ENCODE results near the gene REEP1.
"Not testable (repeated sequence)": the region's sequence is repeated elsewhere in the genome, so short reads cannot be mapped to it uniquely, and the experiment has no call there.

The REEP1 gene

DNA sequence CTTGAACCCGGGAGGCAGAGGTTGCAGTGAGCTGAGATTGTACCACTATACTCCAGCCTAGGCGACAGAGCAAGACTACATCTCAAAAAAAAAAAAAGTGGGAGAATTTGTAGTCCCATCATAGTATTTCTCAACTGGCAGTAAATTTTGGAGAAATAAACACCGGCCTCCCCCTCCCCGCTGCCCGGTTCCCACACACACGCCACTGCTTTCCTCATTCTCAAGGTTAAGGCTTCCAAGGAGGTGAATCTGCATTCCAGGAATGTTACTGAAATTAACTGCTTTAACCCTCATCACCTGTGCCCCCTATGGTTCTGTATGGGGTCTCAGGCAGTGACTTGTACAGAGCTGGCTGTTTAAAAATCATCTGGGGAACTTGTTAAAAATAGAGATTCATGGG is 88.2 kb downstream of the REEP1 start:
- H3K4me3 ChIP-seq (ENCODE audit: severe bottlenecking): no peak overlapping the region
- no peak overlapping the region for H3K27ac ChIP-seq (ENCODE audit: poor library complexity, severe bottlenecking)
- H3K4me1 ChIP-seq (ENCODE audit: insufficient read depth, poor library complexity, severe bottlenecking): no peaks in the 10 kb centered on the region
- H3K27me3 ChIP-seq (ENCODE audit: insufficient read depth, poor library complexity, severe bottlenecking): peaks cover 2% of the 10 kb centered on the region
- no peaks in the 10 kb centered on the region for H3K36me3 ChIP-seq (ENCODE audit: low read depth)
- DNase-seq (ENCODE audit: low spot score) (no peak), ATAC-seq (ENCODE audit: low read depth) (no peak)
- no peaks in the 10 kb centered on the region for H3K9me3 ChIP-seq (ENCODE audit: severe bottlenecking)
- TF ChIP-seq, protein P1, sequence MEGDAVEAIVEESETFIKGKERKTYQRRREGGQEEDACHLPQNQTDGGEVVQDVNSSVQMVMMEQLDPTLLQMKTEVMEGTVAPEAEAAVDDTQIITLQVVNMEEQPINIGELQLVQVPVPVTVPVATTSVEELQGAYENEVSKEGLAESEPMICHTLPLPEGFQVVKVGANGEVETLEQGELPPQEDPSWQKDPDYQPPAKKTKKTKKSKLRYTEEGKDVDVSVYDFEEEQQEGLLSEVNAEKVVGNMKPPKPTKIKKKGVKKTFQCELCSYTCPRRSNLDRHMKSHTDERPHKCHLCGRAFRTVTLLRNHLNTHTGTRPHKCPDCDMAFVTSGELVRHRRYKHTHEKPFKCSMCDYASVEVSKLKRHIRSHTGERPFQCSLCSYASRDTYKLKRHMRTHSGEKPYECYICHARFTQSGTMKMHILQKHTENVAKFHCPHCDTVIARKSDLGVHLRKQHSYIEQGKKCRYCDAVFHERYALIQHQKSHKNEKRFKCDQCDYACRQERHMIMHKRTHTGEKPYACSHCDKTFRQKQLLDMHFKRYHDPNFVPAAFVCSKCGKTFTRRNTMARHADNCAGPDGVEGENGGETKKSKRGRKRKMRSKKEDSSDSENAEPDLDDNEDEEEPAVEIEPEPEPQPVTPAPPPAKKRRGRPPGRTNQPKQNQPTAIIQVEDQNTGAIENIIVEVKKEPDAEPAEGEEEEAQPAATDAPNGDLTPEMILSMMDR (IDR thresholded peaks at IDR 0.05; ENCODE audit: poor library complexity, severe bottlenecking): no peak

GRCh38 chr2:86245222-86245621 is 92.2 kb downstream of the REEP1 start:
- not testable (repeated sequence) for H3K4me3 ChIP-seq (ENCODE audit: severe bottlenecking); ATAC-seq (ENCODE audit: low read depth); H3K4me1 ChIP-seq (ENCODE audit: insufficient read depth, poor library complexity, severe bottlenecking); H3K36me3 ChIP-seq (ENCODE audit: low read depth); DNase-seq (ENCODE audit: low spot score); H3K27me3 ChIP-seq (ENCODE audit: insufficient read depth, poor library complexity, severe bottlenecking); H3K9me3 ChIP-seq (ENCODE audit: severe bottlenecking); H3K27ac ChIP-seq (ENCODE audit: poor library complexity, severe bottlenecking)

DNA sequence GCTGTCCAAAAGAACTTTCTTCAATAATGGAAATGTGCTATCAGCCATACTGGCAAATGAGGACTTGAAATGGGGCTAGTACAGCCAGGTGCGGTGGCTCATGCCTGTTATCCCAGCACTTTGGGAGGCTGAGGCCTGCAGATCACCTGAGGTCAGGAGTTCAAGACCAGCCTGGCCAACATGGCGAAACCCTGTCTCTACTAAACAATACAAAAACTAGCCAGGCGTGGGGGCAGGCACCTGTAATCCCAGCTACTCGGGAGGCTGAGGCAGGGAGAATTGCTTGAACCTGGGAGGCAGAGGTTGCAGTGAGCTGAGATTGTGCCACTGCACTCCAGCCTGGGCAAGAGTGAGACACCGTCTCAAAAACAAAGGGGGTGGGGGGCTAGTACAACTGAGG is 92.6 kb downstream of the REEP1 start:
- not testable (repeated sequence) for H3K27me3 ChIP-seq (ENCODE audit: insufficient read depth, poor library complexity, severe bottlenecking); H3K9me3 ChIP-seq (ENCODE audit: severe bottlenecking); ATAC-seq (ENCODE audit: low read depth); H3K4me1 ChIP-seq (ENCODE audit: insufficient read depth, poor library complexity, severe bottlenecking); DNase-seq (ENCODE audit: low spot score); H3K36me3 ChIP-seq (ENCODE audit: low read depth); H3K27ac ChIP-seq (ENCODE audit: poor library complexity, severe bottlenecking); H3K4me3 ChIP-seq (ENCODE audit: severe bottlenecking)

- DNase-seq (ENCODE audit: low spot score) (no peak), ATAC-seq (ENCODE audit: low read depth) (no peak)
- Histone ChIP-seq H3K27me3 (ENCODE audit: insufficient read depth, poor library complexity, severe bottlenecking) (no peaks in the 10 kb centered on the region), H3K27ac (ENCODE audit: poor library complexity, severe bottlenecking) (no peak overlapping the region), H3K4me3 (ENCODE audit: severe bottlenecking) (no peak overlapping the region), H3K9me3 (ENCODE audit: severe bottlenecking) (no peaks in the 10 kb centered on the region), H3K36me3 (ENCODE audit: low read depth) (no peaks in the 10 kb centered on the region), H3K4me1 (ENCODE audit: insufficient read depth, poor library complexity, severe bottlenecking) (no peaks in the 10 kb centered on the region)
- TF ChIP-seq, protein P1 (IDR thresholded peaks at IDR 0.05; ENCODE audit: poor library complexity, severe bottlenecking): no peak
Observed at GRCh38 chr2:86243950-86244733, 93.3 kb downstream of the REEP1 start.

GRCh38 chr2:86243272-86243671 is 94.2 kb downstream of the REEP1 start:
- DNase-seq (ENCODE audit: low spot score) (no peak), ATAC-seq (ENCODE audit: low read depth) (no peak)
- Histone ChIP-seq H3K27me3 (ENCODE audit: insufficient read depth, poor library complexity, severe bottlenecking) (no peaks in the 10 kb centered on the region), H3K36me3 (ENCODE audit: low read depth) (no peaks in the 10 kb centered on the region), H3K4me3 (ENCODE audit: severe bottlenecking) (no peak overlapping the region), H3K9me3 (ENCODE audit: severe bottlenecking) (no peaks in the 10 kb centered on the region), H3K4me1 (ENCODE audit: insufficient read depth, poor library complexity, severe bottlenecking) (no peaks in the 10 kb centered on the region), H3K27ac (ENCODE audit: poor library complexity, severe bottlenecking) (no peak overlapping the region)
- TF ChIP-seq, protein P1 (IDR thresholded peaks at IDR 0.05; ENCODE audit: poor library complexity, severe bottlenecking): no peak

- no peaks in the 10 kb centered on the region for H3K36me3 ChIP-seq (ENCODE audit: low read depth)
- no peak overlapping the region for H3K27ac ChIP-seq (ENCODE audit: poor library complexity, severe bottlenecking)
- H3K4me3 ChIP-seq (ENCODE audit: severe bottlenecking): no peak overlapping the region
- H3K27me3 ChIP-seq (ENCODE audit: insufficient read depth, poor library complexity, severe bottlenecking): no peaks in the 10 kb centered on the region
- ATAC-seq (ENCODE audit: low read depth) (no peak), DNase-seq (ENCODE audit: low spot score) (no peak)
- no peaks in the 10 kb centered on the region for H3K9me3 ChIP-seq (ENCODE audit: severe bottlenecking)
- TF ChIP-seq, protein P1 (IDR thresholded peaks at IDR 0.05; ENCODE audit: poor library complexity, severe bottlenecking): no peak
- H3K4me1 ChIP-seq (ENCODE audit: insufficient read depth, poor library complexity, severe bottlenecking): no peaks in the 10 kb centered on the region
Observed at GRCh38 chr2:86241611-86242010, 95.8 kb downstream of the REEP1 start.

Measured in RWPE2 (cell line).